ENCODE results near the gene PRRT3. TPM values are rescaled to one million over a fixed set of nuclear protein-coding genes. Genes with fewer than 3 reads are reported as not detected.

Gene PRRT3
- total and polyA plus RNA-seq, 2 of the 13 experiments (the other 11 are each of a cell fraction or from before 2014, with no cell fraction given), result 0.22 to 0.44 TPM

DNA sequence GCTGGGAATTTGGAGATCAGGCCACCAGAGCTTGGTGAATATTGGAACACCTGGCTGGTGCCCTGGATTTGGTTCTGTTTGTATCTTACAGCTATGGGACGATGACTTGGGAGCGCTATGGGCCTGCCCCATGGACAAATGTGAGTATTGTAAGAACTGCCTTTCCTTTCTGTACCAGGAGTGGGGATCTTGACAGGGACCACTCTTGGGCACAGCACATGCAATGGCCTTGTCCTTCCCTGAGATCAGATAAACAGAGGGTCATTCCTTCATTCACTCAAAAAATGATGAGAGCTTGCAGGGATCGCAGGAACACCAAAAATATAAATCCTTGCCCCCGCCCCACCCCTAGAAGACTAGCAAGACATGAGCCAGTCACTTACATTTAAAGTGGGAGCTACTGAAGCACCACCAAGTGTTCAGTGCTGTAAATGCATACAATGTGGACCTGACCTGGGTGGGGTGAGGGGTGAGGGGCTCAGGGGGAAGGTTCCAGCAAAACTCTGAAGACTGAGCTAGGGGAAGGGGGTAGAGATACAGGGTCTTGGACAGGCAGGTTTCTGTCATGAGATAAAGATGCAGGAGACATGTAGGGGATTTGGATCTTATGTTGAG lies 21.3 kb downstream of the PRRT3 start (continued):
- no peak for TF ChIP-seq TMF1 (CRISPR knock-in tag; IDR thresholded peaks at IDR 0.05; ENCODE audit: low read depth)

DNA sequence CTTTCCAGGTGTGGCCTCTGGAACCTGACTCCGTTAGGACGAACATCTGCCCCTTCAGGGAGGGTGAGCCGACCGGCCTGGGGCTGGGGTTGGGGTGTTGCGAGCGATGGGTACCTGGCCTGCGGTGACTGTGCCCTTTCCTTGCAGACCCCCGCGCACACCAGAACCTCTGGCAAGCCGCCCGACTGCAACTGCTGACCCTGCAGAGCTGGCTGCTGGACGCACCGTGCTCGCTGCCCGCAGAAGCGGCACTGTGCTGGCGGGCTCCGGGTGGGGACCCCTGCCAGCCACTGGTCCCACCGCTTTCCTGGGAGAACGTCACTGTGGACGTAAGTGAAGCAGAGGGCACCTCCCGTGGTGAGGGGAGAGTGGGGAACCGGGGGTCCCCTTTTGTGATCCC lies 24.1 kb downstream of the PRRT3 start:
- in situ Hi-C loops (cut with HindIII; ENCODE audit: extremely low pct_ligation_motif_present, low pct_unique_long_range_greater_than_20kb) (no loop called here), intact Hi-C loops (cut with micrococcal nuclease; ENCODE audit: unreplicated experiment) (no loop called here)
- Histone ChIP-seq H3K27me3 (ENCODE audit: control insufficient read depth in 1 of 2, insufficient read depth in 2 of 2, low read length in 2 of 2) (no peaks in the 10 kb centered on the region), H3K9me3 (ENCODE audit: low read length) (no peaks in the 10 kb centered on the region), H3K9ac (ENCODE audit: insufficient read depth, low read depth, low read length) (no peak overlapping the region), H3K4me3 (replicated peaks in 1 of 3; ENCODE audit: insufficient read depth in 1 of 3, low read depth in 2 of 3, low read length in 3 of 3) (no peak overlapping the region), H4K20me1 (ENCODE audit: insufficient read depth, low read length) (no peaks in the 10 kb centered on the region), H3K36me3 (replicated peaks in 1 of 2; ENCODE audit: control insufficient read depth in 1 of 2, insufficient read depth in 2 of 2, low read length in 2 of 2) (no peaks in the 10 kb centered on the region; a peak in 1 of 5 replicates), H3K79me2 (ENCODE audit: insufficient read depth, low read length) (no peaks in the 10 kb centered on the region), H3K4me1 (ENCODE audit: insufficient read depth, low read length) (peaks cover 13% of the 10 kb centered on the region), H3K4me2 (ENCODE audit: low read depth, low read length) (no peak overlapping the region), H3K27ac (ENCODE audit: extremely low read length, insufficient read depth, low read length) (no peak overlapping the region), H2AFZ (ENCODE audit: low read length) (no peak overlapping the region)
- BruUV-seq (replicated peaks), result no TSS peak
- ChIA-PET POLR2A (no interaction called here), CTCF (ENCODE audit: low intra/inter-chr PET ratio, low total read pairs) (no interaction called here)
- WGBS (ENCODE audit: low lambda C conversion rate), result 98% methylated on average over 11 of the region's 23 CpGs
- TF ChIP-seq ZNF775 (CRISPR knock-in tag; IDR thresholded peaks at IDR 0.05; ENCODE audit: borderline replicate concordance), result no peak
- TF ChIP-seq, protein P1, sequence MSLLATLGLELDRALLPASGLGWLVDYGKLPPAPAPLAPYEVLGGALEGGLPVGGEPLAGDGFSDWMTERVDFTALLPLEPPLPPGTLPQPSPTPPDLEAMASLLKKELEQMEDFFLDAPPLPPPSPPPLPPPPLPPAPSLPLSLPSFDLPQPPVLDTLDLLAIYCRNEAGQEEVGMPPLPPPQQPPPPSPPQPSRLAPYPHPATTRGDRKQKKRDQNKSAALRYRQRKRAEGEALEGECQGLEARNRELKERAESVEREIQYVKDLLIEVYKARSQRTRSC (CRISPR knock-in tag; IDR thresholded peaks at IDR 0.05; ENCODE audit: low read depth), result no peak
- TF ChIP-seq SOX13 (IDR thresholded peaks at IDR 0.05), result no peak
- no peak for TF ChIP-seq SOX13 (CRISPR knock-in tag; conservative IDR thresholded peaks at IDR 0.05 in 1 of 2, IDR thresholded peaks at IDR 0.05 in 1 of 2)
- no peak for TF ChIP-seq ZNF18 (CRISPR knock-in tag; IDR thresholded peaks at IDR 0.05; ENCODE audit: insufficient replicate concordance)
- TF ChIP-seq MATR3 (CRISPR knock-in tag; IDR thresholded peaks at IDR 0.05), result no peak
- no peak for TF ChIP-seq CEBPG (CRISPR knock-in tag; IDR thresholded peaks at IDR 0.05)
- TF ChIP-seq, protein P2, sequence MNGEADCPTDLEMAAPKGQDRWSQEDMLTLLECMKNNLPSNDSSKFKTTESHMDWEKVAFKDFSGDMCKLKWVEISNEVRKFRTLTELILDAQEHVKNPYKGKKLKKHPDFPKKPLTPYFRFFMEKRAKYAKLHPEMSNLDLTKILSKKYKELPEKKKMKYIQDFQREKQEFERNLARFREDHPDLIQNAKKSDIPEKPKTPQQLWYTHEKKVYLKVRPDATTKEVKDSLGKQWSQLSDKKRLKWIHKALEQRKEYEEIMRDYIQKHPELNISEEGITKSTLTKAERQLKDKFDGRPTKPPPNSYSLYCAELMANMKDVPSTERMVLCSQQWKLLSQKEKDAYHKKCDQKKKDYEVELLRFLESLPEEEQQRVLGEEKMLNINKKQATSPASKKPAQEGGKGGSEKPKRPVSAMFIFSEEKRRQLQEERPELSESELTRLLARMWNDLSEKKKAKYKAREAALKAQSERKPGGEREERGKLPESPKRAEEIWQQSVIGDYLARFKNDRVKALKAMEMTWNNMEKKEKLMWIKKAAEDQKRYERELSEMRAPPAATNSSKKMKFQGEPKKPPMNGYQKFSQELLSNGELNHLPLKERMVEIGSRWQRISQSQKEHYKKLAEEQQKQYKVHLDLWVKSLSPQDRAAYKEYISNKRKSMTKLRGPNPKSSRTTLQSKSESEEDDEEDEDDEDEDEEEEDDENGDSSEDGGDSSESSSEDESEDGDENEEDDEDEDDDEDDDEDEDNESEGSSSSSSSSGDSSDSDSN (CRISPR knock-in tag; IDR thresholded peaks at IDR 0.05), result no peak
- no peak for TF ChIP-seq ZSCAN21 (CRISPR knock-in tag; IDR thresholded peaks at IDR 0.05; ENCODE audit: borderline replicate concordance)
- no peak for TF ChIP-seq ZNF619 (CRISPR knock-in tag; IDR thresholded peaks at IDR 0.05)
- TF ChIP-seq RAD51 (IDR thresholded peaks at IDR 0.05; ENCODE audit: borderline replicate concordance), result no peak
- TF ChIP-seq ZNF674 (CRISPR knock-in tag; IDR thresholded peaks at IDR 0.05; ENCODE audit: low read depth), result no peak
- DNase-seq (ENCODE audit: low spot score) (no peak), ATAC-seq (no peak), FAIRE-seq (no peak)

Data from HepG2 (cell line).